ENCODE data around the gene LIFR.

Gene LIFR

DNA sequence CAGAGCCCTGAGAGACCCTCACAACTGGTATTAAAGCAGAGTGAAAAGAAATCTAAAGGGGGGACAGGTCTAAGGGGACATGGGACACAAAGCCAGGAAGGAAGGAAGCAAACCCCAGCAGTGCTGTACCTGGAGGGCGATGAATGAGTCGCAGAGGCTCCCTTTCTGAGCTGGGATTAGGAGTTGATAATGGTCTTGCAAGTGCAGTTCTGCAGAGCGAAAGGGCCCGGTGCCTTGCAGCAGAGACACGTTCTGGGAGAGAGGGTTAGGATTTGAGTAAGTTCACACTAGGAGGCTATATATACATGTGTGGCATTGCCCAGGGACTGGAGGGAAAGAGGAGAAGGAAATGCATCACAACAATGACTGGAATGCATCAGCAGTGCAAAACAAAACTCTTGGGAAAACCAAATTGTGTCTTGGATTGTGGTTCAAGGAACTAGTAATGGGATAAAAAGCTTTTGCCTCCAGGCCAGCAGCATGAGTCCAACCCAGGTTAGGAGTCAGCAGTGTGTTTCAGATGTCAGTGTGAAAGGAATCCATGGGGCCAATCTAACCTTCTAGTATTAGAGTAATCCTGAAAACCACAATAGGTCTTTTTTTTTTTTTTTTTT, 38.8 kb upstream of the LIFR start:
- Histone ChIP-seq H3K36me3 (ENCODE audit: control insufficient read depth, insufficient read depth, low read length) (no peaks in the 10 kb centered on the region), H3K27me3 (replicated peaks; ENCODE audit: control insufficient read depth, insufficient read depth, low read length) (no peaks in the 10 kb centered on the region), H3K4me3 (replicated peaks; ENCODE audit: low read depth, low read length) (no peak overlapping the region)
- TF ChIP-seq, protein P1, sequence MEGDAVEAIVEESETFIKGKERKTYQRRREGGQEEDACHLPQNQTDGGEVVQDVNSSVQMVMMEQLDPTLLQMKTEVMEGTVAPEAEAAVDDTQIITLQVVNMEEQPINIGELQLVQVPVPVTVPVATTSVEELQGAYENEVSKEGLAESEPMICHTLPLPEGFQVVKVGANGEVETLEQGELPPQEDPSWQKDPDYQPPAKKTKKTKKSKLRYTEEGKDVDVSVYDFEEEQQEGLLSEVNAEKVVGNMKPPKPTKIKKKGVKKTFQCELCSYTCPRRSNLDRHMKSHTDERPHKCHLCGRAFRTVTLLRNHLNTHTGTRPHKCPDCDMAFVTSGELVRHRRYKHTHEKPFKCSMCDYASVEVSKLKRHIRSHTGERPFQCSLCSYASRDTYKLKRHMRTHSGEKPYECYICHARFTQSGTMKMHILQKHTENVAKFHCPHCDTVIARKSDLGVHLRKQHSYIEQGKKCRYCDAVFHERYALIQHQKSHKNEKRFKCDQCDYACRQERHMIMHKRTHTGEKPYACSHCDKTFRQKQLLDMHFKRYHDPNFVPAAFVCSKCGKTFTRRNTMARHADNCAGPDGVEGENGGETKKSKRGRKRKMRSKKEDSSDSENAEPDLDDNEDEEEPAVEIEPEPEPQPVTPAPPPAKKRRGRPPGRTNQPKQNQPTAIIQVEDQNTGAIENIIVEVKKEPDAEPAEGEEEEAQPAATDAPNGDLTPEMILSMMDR (IDR thresholded peaks at IDR 0.05; ENCODE audit: insufficient read depth, low read length, poor library complexity, severe bottlenecking): no peak
- no peak for DNase-seq (ENCODE audit: extremely low read depth, insufficient read length)

DNA sequence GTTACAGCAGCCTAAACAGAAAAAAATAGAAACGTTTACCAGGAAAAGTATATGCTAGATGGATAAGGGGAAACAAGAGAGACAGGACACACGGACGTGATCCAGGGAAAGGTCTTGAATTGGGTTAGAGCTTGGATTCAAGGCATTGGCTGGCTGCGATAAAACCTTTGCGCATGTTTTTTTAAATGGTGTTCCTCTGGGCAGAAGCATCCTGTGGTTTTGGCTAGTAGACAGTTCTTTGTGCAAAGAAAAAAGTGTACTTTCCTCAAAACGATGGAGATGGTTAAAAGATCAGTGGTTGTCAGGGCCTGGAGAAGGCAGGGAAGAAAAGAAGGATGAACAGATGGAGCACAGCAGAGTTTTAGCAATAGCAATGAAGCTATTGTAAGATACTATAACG, 37.5 kb upstream of the LIFR start:
- DNase-seq (ENCODE audit: extremely low read depth, insufficient read length): no peak
- TF ChIP-seq, protein P1 (IDR thresholded peaks at IDR 0.05; ENCODE audit: insufficient read depth, low read length, poor library complexity, severe bottlenecking): no peak
- Histone ChIP-seq H3K27me3 (replicated peaks; ENCODE audit: control insufficient read depth, insufficient read depth, low read length) (no peaks in the 10 kb centered on the region), H3K4me3 (replicated peaks; ENCODE audit: low read depth, low read length) (no peak overlapping the region), H3K36me3 (ENCODE audit: control insufficient read depth, insufficient read depth, low read length) (no peaks in the 10 kb centered on the region)

DNA sequence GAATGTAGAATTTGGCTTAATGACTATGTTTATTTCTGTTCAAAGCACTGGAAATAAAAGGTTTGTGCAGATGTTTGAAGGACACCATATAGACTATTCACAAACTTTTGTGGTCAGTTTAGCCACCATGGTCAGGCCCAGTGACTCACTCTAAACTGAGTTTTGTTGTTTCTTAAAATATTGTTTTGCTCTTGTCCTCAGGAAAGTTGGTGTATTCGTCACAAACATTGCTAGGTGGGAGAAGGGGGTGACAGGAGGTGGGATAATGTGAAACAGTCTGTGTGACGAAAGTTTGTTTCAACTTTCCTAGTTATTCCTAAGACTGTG, 35.0 kb upstream of the LIFR start:
- H3K36me3 ChIP-seq (ENCODE audit: control insufficient read depth, insufficient read depth, low read length): no peaks in the 10 kb centered on the region
- no peaks in the 10 kb centered on the region for H3K27me3 ChIP-seq (replicated peaks; ENCODE audit: control insufficient read depth, insufficient read depth, low read length)
- TF ChIP-seq, protein P1 (IDR thresholded peaks at IDR 0.05; ENCODE audit: insufficient read depth, low read length, poor library complexity, severe bottlenecking): no peak
- DNase-seq (ENCODE audit: extremely low read depth, insufficient read length): no peak
- no peak overlapping the region for H3K4me3 ChIP-seq (replicated peaks; ENCODE audit: low read depth, low read length)

DNA sequence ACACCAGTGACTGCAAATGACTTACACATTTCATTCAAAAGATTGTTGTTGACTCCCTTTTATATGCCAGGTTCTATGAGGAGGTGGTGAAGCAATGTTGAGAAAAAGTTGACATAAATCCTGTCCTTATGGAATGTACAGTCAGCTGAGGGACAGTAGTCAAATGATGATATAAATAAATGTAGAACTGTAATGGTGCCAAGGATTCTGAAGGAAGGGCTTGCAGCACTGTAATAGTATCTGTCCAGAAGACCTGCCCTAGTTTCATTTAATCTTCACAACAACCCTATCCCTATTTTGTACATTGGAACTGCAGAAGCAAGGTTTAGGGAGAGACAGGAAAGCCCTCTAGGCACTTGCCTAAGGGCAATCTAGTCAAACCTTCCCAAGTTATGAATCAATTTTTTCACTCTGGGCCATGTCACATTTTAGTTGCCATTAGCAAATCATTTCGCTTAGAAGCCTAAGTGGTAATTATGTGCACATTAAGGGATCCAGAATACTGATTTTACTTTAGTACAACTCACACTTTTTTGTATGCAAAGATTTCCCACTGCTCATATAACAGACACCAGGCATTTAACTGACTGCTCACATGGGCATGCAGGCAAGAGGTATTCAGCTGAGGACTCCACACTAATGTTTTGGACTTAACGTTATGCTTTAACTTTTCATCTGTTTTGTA, 34.5 kb upstream of the LIFR start:
- Histone ChIP-seq H3K36me3 (ENCODE audit: control insufficient read depth, insufficient read depth, low read length) (no peaks in the 10 kb centered on the region), H3K4me3 (replicated peaks; ENCODE audit: low read depth, low read length) (no peak overlapping the region), H3K27me3 (replicated peaks; ENCODE audit: control insufficient read depth, insufficient read depth, low read length) (no peaks in the 10 kb centered on the region)
- TF ChIP-seq, protein P1 (IDR thresholded peaks at IDR 0.05; ENCODE audit: insufficient read depth, low read length, poor library complexity, severe bottlenecking): no peak
- no peak for DNase-seq (ENCODE audit: extremely low read depth, insufficient read length)

DNA sequence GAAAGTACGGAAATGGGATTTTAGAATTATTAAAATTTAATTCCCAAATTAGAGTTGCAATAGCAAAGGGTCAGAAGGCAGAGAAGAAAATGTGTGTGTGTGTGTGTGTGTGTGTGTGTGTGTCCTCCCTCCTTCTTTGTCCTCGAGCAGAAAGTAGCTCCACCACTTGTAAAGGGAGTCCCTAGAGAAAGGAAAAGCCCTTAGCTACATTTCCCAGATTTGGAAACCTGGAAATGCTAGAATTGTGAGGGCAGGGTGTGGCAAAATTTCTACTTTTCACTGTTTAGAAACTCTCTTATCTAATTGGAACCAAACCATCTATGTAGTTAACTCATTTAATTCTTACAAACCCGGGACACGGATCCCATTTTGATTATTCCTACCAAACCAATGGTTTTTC, 33.2 kb upstream of the LIFR start:
- Histone ChIP-seq H3K36me3 (ENCODE audit: control insufficient read depth, insufficient read depth, low read length) (no peaks in the 10 kb centered on the region), H3K4me3 (replicated peaks; ENCODE audit: low read depth, low read length) (no peak overlapping the region), H3K27me3 (replicated peaks; ENCODE audit: control insufficient read depth, insufficient read depth, low read length) (no peaks in the 10 kb centered on the region)
- TF ChIP-seq, protein P1 (IDR thresholded peaks at IDR 0.05; ENCODE audit: insufficient read depth, low read length, poor library complexity, severe bottlenecking): no peak
- no peak for DNase-seq (ENCODE audit: extremely low read depth, insufficient read length)
